WTC11 (cell line): ENCODE measurements around the gene RETSAT. TPM values are rescaled to one million over a fixed set of nuclear protein-coding genes. Genes with fewer than 3 reads are reported as not detected.

Experiments used
- ATAC-seq: fragments of 200-7000 bp; cut with Tn5 transposase; 2 replicates; pipeline ENCODE4 v1.10.0; 2021; ENCODE audit warnings: mild to moderate bottlenecking, moderate library complexity
- CTCF ChIA-PET: fragments of 300-600 bp; sonication (Branson Sonifier 250); formaldehyde crosslinking; loops from one replicate; lab custom pipeline; 2021; ENCODE audit warnings: antibody characterized with exemption; lab: Charles Lee
- POLR2A ChIA-PET: fragments of 350-600 bp; sonication (Branson Sonifier 250); formaldehyde crosslinking; loops from one replicate; lab custom pipeline; 2021; ENCODE audit warnings: antibody characterized with exemption; lab: Charles Lee
- DNase-seq: peaks from one replicate; pipeline ENCODE4 v3.0.0; 2021; ENCODE audit warnings: low spot score
- H3K27ac Mint-ChIP-seq: 2 replicates; pipeline ENCODE4 v1.8.0; 2021; ENCODE audit warnings: mixed read lengths
- H3K27me3 Mint-ChIP-seq: 2 replicates; pipeline ENCODE4 v1.8.0; 2021; ENCODE audit warnings: low read depth, mild to moderate bottlenecking, moderate library complexity, mixed read lengths
- H3K36me3 Mint-ChIP-seq: 2 replicates; pipeline ENCODE4 v1.8.0; 2021; ENCODE audit warnings: mixed read lengths
- H3K4me1 Mint-ChIP-seq: 2 replicates; pipeline ENCODE4 v1.8.0; 2022; ENCODE audit warnings: mixed read lengths
- H3K4me3 Mint-ChIP-seq: 2 replicates; pipeline ENCODE4 v1.8.0; 2021; ENCODE audit warnings: mild to moderate bottlenecking, moderate library complexity, mixed read lengths
- H3K9me3 Mint-ChIP-seq: 2 replicates; pipeline ENCODE4 v1.8.0; 2021; ENCODE audit warnings: mixed read lengths
- ETV6 ChIP-seq: sonication (generic); formaldehyde crosslinking; IDR thresholded peaks from 2 replicates; pipeline ENCODE4 v1.8.1; 2022; ENCODE audit warnings: mild to moderate bottlenecking, missing genetic modification reagents
- FOXJ3 ChIP-seq: sonication (generic); formaldehyde crosslinking; IDR thresholded peaks from 2 replicates; pipeline ENCODE4 v1.9.0; 2021; ENCODE audit warnings: missing genetic modification reagents, mild to moderate bottlenecking, borderline replicate concordance
- NFE2L1 ChIP-seq: sonication (generic); formaldehyde crosslinking; IDR thresholded peaks from 2 replicates; pipeline ENCODE4 v1.8.1; 2023; ENCODE audit warnings: missing genetic modification reagents
- NR1H2 ChIP-seq: sonication (generic); formaldehyde crosslinking; IDR thresholded peaks from 2 replicates; pipeline ENCODE4 v1.9.0; 2021; ENCODE audit warnings: mild to moderate bottlenecking, moderate library complexity, missing genetic modification reagents
- NR2C2 ChIP-seq: sonication (generic); formaldehyde crosslinking; IDR thresholded peaks from 2 replicates; pipeline ENCODE4 v1.8.0; 2022; ENCODE audit warnings: mild to moderate bottlenecking, missing genetic modification reagents
- NR3C1 ChIP-seq: sonication (generic); formaldehyde crosslinking; conservative IDR thresholded peaks from 2 replicates; pipeline ENCODE4 v1.8.1; 2023; ENCODE audit warnings: low read depth, mild to moderate bottlenecking, missing genetic modification reagents
- PRRX2 ChIP-seq: fragments of 250-450 bp; sonication (Bioruptor Pico); IDR thresholded peaks from 2 replicates; pipeline ENCODE4 v1.8.0; 2021; ENCODE audit warnings: mild to moderate bottlenecking
- RORB ChIP-seq: fragments of 250-450 bp; sonication (Bioruptor Pico); IDR thresholded peaks from 2 replicates; pipeline ENCODE4 v1.9.0; 2021; ENCODE audit warnings: mild to moderate bottlenecking
- SP1 ChIP-seq: sonication (generic); formaldehyde crosslinking; conservative IDR thresholded peaks from 2 replicates; pipeline ENCODE4 v1.8.1; 2022; ENCODE audit warnings: missing genetic modification reagents
- ZNF219 ChIP-seq: sonication (generic); formaldehyde crosslinking; IDR thresholded peaks from 2 replicates; pipeline ENCODE4 v1.8.0; 2023; ENCODE audit warnings: missing genetic modification reagents, mild to moderate bottlenecking, borderline replicate concordance
- total RNA-seq: library from RNA; stranded (reverse); gene quantifications from 3 replicates; pipeline ENCODE4 v1.2.3, GENCODE V29; 2021
- TF ChIP-seq, protein P1 (sequence below): fragments of 250-450 bp; sonication (Bioruptor Pico); IDR thresholded peaks from 2 replicates; pipeline ENCODE4 v1.9.0; 2021; ENCODE audit warnings: mild to moderate bottlenecking, borderline replicate concordance
- TF ChIP-seq, protein P2 (sequence below): sonication (generic); formaldehyde crosslinking; IDR thresholded peaks from 2 replicates; pipeline ENCODE4 v1.8.1; 2023; ENCODE audit warnings: mild to moderate bottlenecking, missing genetic modification reagents, moderate library complexity
- TF ChIP-seq, protein P3 (sequence below): sonication (generic); formaldehyde crosslinking; IDR thresholded peaks from 2 replicates; pipeline ENCODE4 v1.8.1; 2023; ENCODE audit warnings: mild to moderate bottlenecking, moderate library complexity, missing genetic modification reagents
- TF ChIP-seq, protein P4 (sequence below): fragments of 250-450 bp; sonication (Bioruptor Pico); IDR thresholded peaks from 2 replicates; pipeline ENCODE4 v1.9.0; 2021; ENCODE audit warnings: mild to moderate bottlenecking
- TF ChIP-seq, protein P5 (sequence below): sonication (generic); formaldehyde crosslinking; IDR thresholded peaks from 2 replicates; pipeline ENCODE4 v1.8.0; 2023; ENCODE audit warnings: missing genetic modification reagents
- TF ChIP-seq, protein P6 (sequence below): fragments of 250-450 bp; sonication (Bioruptor Pico); IDR thresholded peaks from 2 replicates; pipeline ENCODE4 v2.1.2; 2022; ENCODE audit warnings: mild to moderate bottlenecking, moderate library complexity

The RETSAT gene
- total RNA-seq, 1 experiment from 2014 or later = 24.4 TPM

DNA sequence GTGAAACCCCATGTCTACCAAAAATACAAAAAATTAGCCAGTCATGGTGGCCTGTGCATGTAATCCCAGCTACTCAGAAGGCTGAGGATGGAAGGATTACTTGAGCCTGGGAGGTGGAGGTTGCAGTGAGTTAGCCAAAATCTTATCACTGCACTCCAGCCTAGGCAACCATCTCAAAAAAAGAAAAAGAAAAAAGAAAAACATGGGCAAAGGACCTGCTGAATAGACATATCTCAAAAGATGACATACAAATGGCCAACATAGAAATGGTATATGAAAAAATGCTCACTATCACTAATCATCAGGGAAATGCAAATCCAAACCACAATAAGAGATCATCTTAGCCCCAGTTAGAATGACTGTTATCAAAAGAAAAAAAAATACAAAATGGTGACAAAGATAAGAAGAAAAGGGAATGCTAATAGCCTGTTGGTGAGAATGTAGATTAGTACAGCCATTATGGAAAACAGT is 25.1 kb downstream of the RETSAT start:
- DNase-seq (no peak), ATAC-seq (no peak)
- Mint-ChIP-seq H3K27ac (no peak overlapping the region), H3K4me1 (peaks cover 45% of the 10 kb centered on the region), H3K36me3 (peaks cover 16% of the 10 kb centered on the region)
- POLR2A ChIA-PET = no interaction called here
- TF ChIP-seq NR1H2 (CRISPR knock-in tag) (no peak), ETV6 (CRISPR knock-in tag) (no peak), FOXJ3 (no peak), SP1 (CRISPR knock-in tag) (no peak), ZNF219 (CRISPR knock-in tag) (no peak), NFE2L1 (CRISPR knock-in tag) (no peak), NR3C1 (CRISPR knock-in tag) (no peak), PRRX2 (CRISPR knock-in tag) (no peak), NR2C2 (no peak), RORB (CRISPR knock-in tag) (no peak)
- TF ChIP-seq, protein P1, sequence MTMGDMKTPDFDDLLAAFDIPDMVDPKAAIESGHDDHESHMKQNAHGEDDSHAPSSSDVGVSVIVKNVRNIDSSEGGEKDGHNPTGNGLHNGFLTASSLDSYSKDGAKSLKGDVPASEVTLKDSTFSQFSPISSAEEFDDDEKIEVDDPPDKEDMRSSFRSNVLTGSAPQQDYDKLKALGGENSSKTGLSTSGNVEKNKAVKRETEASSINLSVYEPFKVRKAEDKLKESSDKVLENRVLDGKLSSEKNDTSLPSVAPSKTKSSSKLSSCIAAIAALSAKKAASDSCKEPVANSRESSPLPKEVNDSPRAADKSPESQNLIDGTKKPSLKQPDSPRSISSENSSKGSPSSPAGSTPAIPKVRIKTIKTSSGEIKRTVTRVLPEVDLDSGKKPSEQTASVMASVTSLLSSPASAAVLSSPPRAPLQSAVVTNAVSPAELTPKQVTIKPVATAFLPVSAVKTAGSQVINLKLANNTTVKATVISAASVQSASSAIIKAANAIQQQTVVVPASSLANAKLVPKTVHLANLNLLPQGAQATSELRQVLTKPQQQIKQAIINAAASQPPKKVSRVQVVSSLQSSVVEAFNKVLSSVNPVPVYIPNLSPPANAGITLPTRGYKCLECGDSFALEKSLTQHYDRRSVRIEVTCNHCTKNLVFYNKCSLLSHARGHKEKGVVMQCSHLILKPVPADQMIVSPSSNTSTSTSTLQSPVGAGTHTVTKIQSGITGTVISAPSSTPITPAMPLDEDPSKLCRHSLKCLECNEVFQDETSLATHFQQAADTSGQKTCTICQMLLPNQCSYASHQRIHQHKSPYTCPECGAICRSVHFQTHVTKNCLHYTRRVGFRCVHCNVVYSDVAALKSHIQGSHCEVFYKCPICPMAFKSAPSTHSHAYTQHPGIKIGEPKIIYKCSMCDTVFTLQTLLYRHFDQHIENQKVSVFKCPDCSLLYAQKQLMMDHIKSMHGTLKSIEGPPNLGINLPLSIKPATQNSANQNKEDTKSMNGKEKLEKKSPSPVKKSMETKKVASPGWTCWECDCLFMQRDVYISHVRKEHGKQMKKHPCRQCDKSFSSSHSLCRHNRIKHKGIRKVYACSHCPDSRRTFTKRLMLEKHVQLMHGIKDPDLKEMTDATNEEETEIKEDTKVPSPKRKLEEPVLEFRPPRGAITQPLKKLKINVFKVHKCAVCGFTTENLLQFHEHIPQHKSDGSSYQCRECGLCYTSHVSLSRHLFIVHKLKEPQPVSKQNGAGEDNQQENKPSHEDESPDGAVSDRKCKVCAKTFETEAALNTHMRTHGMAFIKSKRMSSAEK (CRISPR knock-in tag) = no peak
- TF ChIP-seq, protein P2, sequence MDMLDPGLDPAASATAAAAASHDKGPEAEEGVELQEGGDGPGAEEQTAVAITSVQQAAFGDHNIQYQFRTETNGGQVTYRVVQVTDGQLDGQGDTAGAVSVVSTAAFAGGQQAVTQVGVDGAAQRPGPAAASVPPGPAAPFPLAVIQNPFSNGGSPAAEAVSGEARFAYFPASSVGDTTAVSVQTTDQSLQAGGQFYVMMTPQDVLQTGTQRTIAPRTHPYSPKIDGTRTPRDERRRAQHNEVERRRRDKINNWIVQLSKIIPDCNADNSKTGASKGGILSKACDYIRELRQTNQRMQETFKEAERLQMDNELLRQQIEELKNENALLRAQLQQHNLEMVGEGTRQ (CRISPR knock-in tag) = no peak
- TF ChIP-seq, protein P3, sequence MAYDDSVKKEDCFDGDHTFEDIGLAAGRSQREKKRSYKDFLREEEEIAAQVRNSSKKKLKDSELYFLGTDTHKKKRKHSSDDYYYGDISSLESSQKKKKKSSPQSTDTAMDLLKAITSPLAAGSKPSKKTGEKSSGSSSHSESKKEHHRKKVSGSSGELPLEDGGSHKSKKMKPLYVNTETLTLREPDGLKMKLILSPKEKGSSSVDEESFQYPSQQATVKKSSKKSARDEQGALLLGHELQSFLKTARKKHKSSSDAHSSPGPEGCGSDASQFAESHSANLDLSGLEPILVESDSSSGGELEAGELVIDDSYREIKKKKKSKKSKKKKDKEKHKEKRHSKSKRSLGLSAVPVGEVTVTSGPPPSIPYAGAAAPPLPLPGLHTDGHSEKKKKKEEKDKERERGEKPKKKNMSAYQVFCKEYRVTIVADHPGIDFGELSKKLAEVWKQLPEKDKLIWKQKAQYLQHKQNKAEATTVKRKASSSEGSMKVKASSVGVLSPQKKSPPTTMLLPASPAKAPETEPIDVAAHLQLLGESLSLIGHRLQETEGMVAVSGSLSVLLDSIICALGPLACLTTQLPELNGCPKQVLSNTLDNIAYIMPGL (CRISPR knock-in tag) = no peak
- TF ChIP-seq, protein P4, sequence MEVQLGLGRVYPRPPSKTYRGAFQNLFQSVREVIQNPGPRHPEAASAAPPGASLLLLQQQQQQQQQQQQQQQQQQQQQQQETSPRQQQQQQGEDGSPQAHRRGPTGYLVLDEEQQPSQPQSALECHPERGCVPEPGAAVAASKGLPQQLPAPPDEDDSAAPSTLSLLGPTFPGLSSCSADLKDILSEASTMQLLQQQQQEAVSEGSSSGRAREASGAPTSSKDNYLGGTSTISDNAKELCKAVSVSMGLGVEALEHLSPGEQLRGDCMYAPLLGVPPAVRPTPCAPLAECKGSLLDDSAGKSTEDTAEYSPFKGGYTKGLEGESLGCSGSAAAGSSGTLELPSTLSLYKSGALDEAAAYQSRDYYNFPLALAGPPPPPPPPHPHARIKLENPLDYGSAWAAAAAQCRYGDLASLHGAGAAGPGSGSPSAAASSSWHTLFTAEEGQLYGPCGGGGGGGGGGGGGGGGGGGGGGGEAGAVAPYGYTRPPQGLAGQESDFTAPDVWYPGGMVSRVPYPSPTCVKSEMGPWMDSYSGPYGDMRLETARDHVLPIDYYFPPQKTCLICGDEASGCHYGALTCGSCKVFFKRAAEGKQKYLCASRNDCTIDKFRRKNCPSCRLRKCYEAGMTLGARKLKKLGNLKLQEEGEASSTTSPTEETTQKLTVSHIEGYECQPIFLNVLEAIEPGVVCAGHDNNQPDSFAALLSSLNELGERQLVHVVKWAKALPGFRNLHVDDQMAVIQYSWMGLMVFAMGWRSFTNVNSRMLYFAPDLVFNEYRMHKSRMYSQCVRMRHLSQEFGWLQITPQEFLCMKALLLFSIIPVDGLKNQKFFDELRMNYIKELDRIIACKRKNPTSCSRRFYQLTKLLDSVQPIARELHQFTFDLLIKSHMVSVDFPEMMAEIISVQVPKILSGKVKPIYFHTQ (CRISPR knock-in tag) = no peak
- TF ChIP-seq, protein P5, sequence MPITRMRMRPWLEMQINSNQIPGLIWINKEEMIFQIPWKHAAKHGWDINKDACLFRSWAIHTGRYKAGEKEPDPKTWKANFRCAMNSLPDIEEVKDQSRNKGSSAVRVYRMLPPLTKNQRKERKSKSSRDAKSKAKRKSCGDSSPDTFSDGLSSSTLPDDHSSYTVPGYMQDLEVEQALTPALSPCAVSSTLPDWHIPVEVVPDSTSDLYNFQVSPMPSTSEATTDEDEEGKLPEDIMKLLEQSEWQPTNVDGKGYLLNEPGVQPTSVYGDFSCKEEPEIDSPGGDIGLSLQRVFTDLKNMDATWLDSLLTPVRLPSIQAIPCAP = no peak
- TF ChIP-seq, protein P6, sequence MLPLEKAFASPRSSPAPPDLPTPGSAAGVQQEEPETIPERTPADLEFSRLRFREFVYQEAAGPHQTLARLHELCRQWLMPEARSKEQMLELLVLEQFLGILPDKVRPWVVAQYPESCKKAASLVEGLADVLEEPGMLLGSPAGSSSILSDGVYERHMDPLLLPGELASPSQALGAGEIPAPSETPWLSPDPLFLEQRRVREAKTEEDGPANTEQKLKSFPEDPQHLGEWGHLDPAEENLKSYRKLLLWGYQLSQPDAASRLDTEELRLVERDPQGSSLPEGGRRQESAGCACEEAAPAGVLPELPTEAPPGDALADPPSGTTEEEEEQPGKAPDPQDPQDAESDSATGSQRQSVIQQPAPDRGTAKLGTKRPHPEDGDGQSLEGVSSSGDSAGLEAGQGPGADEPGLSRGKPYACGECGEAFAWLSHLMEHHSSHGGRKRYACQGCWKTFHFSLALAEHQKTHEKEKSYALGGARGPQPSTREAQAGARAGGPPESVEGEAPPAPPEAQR (CRISPR knock-in tag) = no peak
- TF ChIP-seq, all 79 proteins: peak for 0
- CTCF ChIA-PET = interaction anchor here (2.8 to 3.3 kb wide), 2 partner anchors 29 to 262 kb away, joined by 10 to 15 read pairs; no protein-coding TSS in a partner anchor
- Mint-ChIP-seq H3K4me3 (no peak overlapping the region), H3K27me3 (no peaks in the 10 kb centered on the region), H3K9me3 (peaks cover 13% of the 10 kb centered on the region)
